Islet of Langerhans (tissue), 1 donor: ENCODE data around the gene NPAS3.

ENCODE experiments used
- FAIRE-seq: peaks from one replicate; lab custom pipeline; 2011; peaks lifted over from hg19 to GRCh38; lab: Jason Lieb, UNC

Gene NPAS3

GRCh38 chr14:33560718-33561431, 622.2 kb downstream of the NPAS3 start:
- FAIRE-seq = no peak

GRCh38 chr14:33561488-33562175, 623.0 kb downstream of the NPAS3 start:
- FAIRE-seq = peak; percentile 81

GRCh38 chr14:33563191-33563900, 624.7 kb downstream of the NPAS3 start:
- FAIRE-seq = no peak

- peak; percentile 38 for FAIRE-seq
These were observed 625.2 kb downstream of the NPAS3 start for GRCh38 chr14:33563901-33564197.

GRCh38 chr14:33564774-33565630, 626.3 kb downstream of the NPAS3 start:
- no peak for FAIRE-seq

- FAIRE-seq = no peak
These were observed 627.4 kb downstream of the NPAS3 start for GRCh38 chr14:33566082-33566481.

- FAIRE-seq = no peak
These were observed 628.5 kb downstream of the NPAS3 start for GRCh38 chr14:33567023-33567728.

GRCh38 chr14:33567731-33568130, 629.1 kb downstream of the NPAS3 start:
- no peak for FAIRE-seq

- no peak for FAIRE-seq
These were observed 630.4 kb downstream of the NPAS3 start for GRCh38 chr14:33568935-33569579.

GRCh38 chr14:33569821-33570687, 631.4 kb downstream of the NPAS3 start:
- no peak for FAIRE-seq

GRCh38 chr14:33570694-33571310, 632.1 kb downstream of the NPAS3 start:
- FAIRE-seq = no peak

GRCh38 chr14:33573301-33573880, 634.7 kb downstream of the NPAS3 start:
- no peak for FAIRE-seq

- no peak for FAIRE-seq
These were observed 637.3 kb downstream of the NPAS3 start for GRCh38 chr14:33576014-33576413.

- no peak for FAIRE-seq
These were observed 640.0 kb downstream of the NPAS3 start for GRCh38 chr14:33578461-33579216.

- no peak for FAIRE-seq
These were observed 641.6 kb downstream of the NPAS3 start for GRCh38 chr14:33580231-33580749.

GRCh38 chr14:33580841-33581240, 642.2 kb downstream of the NPAS3 start:
- FAIRE-seq = no peak

GRCh38 chr14:33584697-33585096, 646.0 kb downstream of the NPAS3 start:
- FAIRE-seq = no peak

GRCh38 chr14:33586806-33587205, 648.1 kb downstream of the NPAS3 start:
- FAIRE-seq = no peak
